Vagina (tissue), 1 donor: ENCODE results near the gene CEND1. TPM values are rescaled to one million over a fixed set of nuclear protein-coding genes. Genes with fewer than 3 reads are reported as not detected.

ENCODE experiments used
- small RNA-seq: library from RNA; depleted of rRNA; stranded (forward); fragments of <200 nt; gene quantifications from one replicate; pipeline ENCODE3, GENCODE V24; 2016
- total RNA-seq: library from RNA; depleted of rRNA; stranded (reverse); fragments of >200 nt; gene quantifications from one replicate; pipeline ENCODE4 v1.2.3, GENCODE V29; 2016

Gene CEND1
- total RNA-seq, 1 donor from 2014 or later: 1.7 TPM

Small RNA genes within 50 kb of the gene (small RNA-seq; reads per million reads assigned to genes)
- gene SNORA52: not detected

Other genes with a start within 250 kb of the CEND1 start
- gene LMNTD2, start 229.4 kb downstream of the CEND1 start, total RNA-seq: 1.7 TPM
- gene RASSF7, start 229.1 kb downstream of the CEND1 start, total RNA-seq: 14.7 TPM
- 26.0 TPM for gene PHRF1, start 213.6 kb downstream of the CEND1 start, total RNA-seq
- 18.9 TPM for gene IRF7, start 174.1 kb downstream of the CEND1 start, total RNA-seq
- gene CDHR5, start 165.1 kb downstream of the CEND1 start, total RNA-seq: not detected
- not detected for gene SCT, start 162.9 kb downstream of the CEND1 start, total RNA-seq
- gene DRD4, start 152.8 kb downstream of the CEND1 start, total RNA-seq: 1.2 TPM
- gene DEAF1, start 94.9 kb downstream of the CEND1 start, total RNA-seq: 33.6 TPM
- 12.8 TPM for gene TMEM80, start 94.3 kb downstream of the CEND1 start, total RNA-seq
- 195 TPM for gene EPS8L2, start 83.9 kb downstream of the CEND1 start, total RNA-seq
- gene TALDO1, start 42.6 kb downstream of the CEND1 start, total RNA-seq: 158 TPM
- 33.4 TPM for gene GATD1, start 12.6 kb downstream of the CEND1 start, total RNA-seq
- gene SLC25A22, start 8.2 kb upstream of the CEND1 start, total RNA-seq: 10.3 TPM
- gene PIDD1, start 15.1 kb upstream of the CEND1 start, total RNA-seq: 16.5 TPM
- 1,068 TPM for gene RPLP2, start 19.9 kb upstream of the CEND1 start, total RNA-seq
- gene PNPLA2, start 28.8 kb upstream of the CEND1 start, total RNA-seq: 103 TPM
- gene CRACR2B, start 37.8 kb upstream of the CEND1 start, total RNA-seq: 4.9 TPM
- gene CD151, start 42.9 kb upstream of the CEND1 start, total RNA-seq: 150 TPM
- 53.8 TPM for gene POLR2L, start 52.4 kb upstream of the CEND1 start, total RNA-seq
- 99.0 TPM for gene TSPAN4, start 52.8 kb upstream of the CEND1 start, total RNA-seq
- gene CHID1, start 120.7 kb upstream of the CEND1 start, total RNA-seq: 72.9 TPM
- gene AP2A2, start 135.8 kb upstream of the CEND1 start, total RNA-seq: 58.7 TPM
- not detected for gene MUC6, start 246.6 kb upstream of the CEND1 start, total RNA-seq